Pancreas (tissue), 10 donors: ENCODE measurements around the gene SNTG2. TPM values are rescaled to one million over a fixed set of nuclear protein-coding genes. Genes with fewer than 3 reads are reported as not detected.

ENCODE experiments used
- ATAC-seq, 4 donors: fragments of 200-7000 bp; cut with Tn5 transposase; one replicate each; pipeline versions ENCODE4 v1.8.0 to v1.9.1; 2020; ENCODE audit warnings: mild to moderate bottlenecking in 4 of 4, moderate library complexity in 4 of 4
- DNase-seq, 6 donors: peaks; one replicate each; pipeline ENCODE4 v3.0.0-alpha.2; 2020
- FAIRE-seq: peaks from 2 replicates; lab custom pipeline; 2012; peaks lifted over from hg19 to GRCh38; lab: Jason Lieb, UNC
- H3K27ac ChIP-seq, 4 donors: fragments of 200-600 bp; sonication (generic); 1 replicate in 3 of 4; 2 replicates in 1 of 4; pipeline versions ENCODE4 v1.5.0 to v1.8.0; 2020
- H3K27me3 ChIP-seq, 4 donors: fragments of 200-600 bp; one replicate each; pipeline ENCODE4 v1.8.0; 2021
- H3K36me3 ChIP-seq, 3 donors: fragments of 200-600 bp; sonication (generic) in 1 of 3; one replicate each; pipeline versions ENCODE4 v1.5.0 to v1.8.0; 2020 to 2021
- H3K4me1 ChIP-seq, 3 donors: fragments of 200-600 bp; one replicate each; pipeline ENCODE4 v1.8.0; 2021
- H3K4me3 ChIP-seq, 4 donors: fragments of 200-600 bp; sonication (generic) in 2 of 4; one replicate each; pipeline versions ENCODE4 v1.5.0 to v1.8.0; 2020 to 2021
- H3K9me3 ChIP-seq, 4 donors: fragments of 200-600 bp; one replicate each; pipeline ENCODE4 v1.8.0; 2021
- WGBS, 2 donors: extraction: QIAGEN DNeasy Blood & Tissue Kit; methylation state at CpG; one replicate each; pipeline ENCODE4 v1.1.7; 2013; 5-methylcytosine and 5-hydroxymethylcytosine counted together
- intact Hi-C, 3 donors: fragments of 100-400 bp; cut with DNase I; formaldehyde crosslinking; loops; one replicate each; pipeline versions ENCODE4 v1.11.1 to v1.14.2; 2022
- polyA plus RNA-seq, 2 donors: library from polyadenylated mRNA; stranded (reverse); fragments of 200-250 nt; gene quantifications; one replicate each; pipeline ENCODE4 v1.2.3, GENCODE V29; 2013
- total RNA-seq, 6 donors: library from RNA; stranded (reverse); fragmentation: NEBNext Ultra II Directional in 4 of 6; extraction: Animal tissue kit (Norgen Biotek cat#: 25700) in 4 of 6; gene quantifications; one replicate each; pipeline versions ENCODE4 v1.2.1 to v1.2.4, GENCODE V29; 2021 to 2023
- TF ChIP-seq, protein P1 (sequence below), 4 donors: fragments of 200-600 bp; sonication (generic) in 3 of 4; IDR thresholded peaks; one replicate each; pipeline versions ENCODE4 v1.5.0 to v1.8.0; 2021; ENCODE audit warnings: antibody characterized with exemption in 4 of 4
- donor health status: healthy with polysubstance abuse.
- donor health status: DM: no; HTN: no; CAD: no; lungs with moderate emphysema.
- donor health status: DM: no; HTN: no; CAD: no.
- donor health status: control.
- donor health status: control.
- donor health status: Bipolar disorder and iron deficiency.
- donor health status: DM: yes; HTN: yes; CAD: no.
- donor health status: DM: no; HTN: no; CAD: no.
- donor health status: DM: no; HTN: no; CAD: no.
- donor health status: DM: yes; HTN: yes; CAD: no.

The SNTG2 gene
- total and polyA plus RNA-seq, 8 donors: 1.4 to 19.2 (median 4.6) TPM

DNA sequence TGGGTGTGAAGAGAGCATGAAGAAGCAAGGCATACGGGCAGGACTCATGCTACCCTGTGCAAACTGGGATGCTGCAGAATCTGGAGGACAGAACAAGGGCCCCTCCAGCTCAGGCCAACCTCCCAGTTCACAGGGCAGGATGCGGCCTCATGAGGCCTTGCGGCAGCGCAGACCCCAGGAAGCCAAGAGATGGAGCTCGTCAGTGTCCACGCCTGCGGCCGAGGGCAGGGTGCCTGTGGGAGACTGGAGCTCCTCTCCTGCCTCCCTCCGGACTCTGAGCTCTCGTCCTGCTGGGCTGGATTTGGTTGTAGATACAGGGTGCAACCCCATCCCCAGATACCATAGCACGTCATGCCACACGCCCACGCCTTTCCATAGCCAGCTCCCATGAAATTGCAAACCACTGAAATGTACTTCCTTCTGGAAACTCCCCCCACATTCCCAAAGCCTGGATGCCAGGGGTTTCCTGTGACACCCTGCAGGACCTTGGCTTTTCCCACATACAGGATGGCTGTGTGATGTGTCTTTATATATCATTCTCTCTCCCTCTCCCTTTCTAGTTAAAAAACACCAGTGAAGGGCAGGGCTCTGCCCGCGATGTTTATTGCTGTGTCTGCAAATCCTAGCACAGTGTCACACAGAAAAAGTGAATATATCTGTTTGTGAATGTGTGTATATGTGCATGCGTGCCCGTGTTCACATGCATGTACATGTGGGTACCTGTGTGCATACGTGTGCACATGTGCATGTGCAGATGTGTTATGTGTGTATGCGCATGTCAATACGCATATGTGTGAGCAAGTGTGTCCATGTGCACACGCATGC is 12.3 kb upstream of the SNTG2 start:
- no peaks in the 10 kb centered on the region for H3K27me3 ChIP-seq
- intact Hi-C loops: no loop called here
- WGBS, 2 donors: 83 to 91% methylated on average over 17 to 21 of the region's 21 CpGs

DNA sequence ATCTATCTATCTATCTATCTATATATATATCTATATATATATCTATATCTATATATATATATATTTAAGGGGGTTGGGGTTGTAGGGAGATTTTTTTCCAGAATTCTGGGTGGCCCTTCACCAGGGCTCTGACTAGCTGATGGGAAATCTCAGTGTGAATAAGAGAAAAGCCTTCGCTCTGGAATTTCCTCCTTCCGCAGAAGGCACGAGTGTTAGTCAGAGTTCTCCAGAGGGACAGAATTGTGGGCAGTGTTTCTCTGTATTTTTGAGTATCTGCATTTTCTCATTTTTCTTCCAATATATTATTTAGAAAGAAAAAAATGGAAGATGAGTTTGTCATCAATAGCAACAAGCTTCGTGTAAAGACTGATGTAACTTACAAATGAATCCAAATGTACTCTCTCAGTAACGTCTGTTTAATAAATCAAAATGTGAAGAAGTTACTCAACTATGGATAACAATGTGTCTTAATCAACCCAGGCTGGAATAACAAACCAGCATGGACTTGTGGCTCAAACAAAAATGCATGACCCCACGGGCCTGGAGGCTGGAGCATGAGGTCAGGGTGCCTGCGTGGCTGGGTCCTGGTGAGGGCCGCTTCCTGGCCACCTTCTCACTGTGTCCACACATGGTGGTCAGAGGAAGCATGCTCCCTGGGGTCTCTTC is 10.6 kb upstream of the SNTG2 start:
- Histone ChIP-seq H3K9me3 (no peaks in the 10 kb centered on the region), H3K27me3 (no peaks in the 10 kb centered on the region), H3K36me3 (no peaks in the 10 kb centered on the region), H3K4me1 (no peaks in the 10 kb centered on the region), H3K4me3 (no peak overlapping the region), H3K27ac (no peak overlapping the region)
- no peak for ATAC-seq
- DNase-seq: peak in 1 of 6 donors; percentile 28
- TF ChIP-seq, protein P1, sequence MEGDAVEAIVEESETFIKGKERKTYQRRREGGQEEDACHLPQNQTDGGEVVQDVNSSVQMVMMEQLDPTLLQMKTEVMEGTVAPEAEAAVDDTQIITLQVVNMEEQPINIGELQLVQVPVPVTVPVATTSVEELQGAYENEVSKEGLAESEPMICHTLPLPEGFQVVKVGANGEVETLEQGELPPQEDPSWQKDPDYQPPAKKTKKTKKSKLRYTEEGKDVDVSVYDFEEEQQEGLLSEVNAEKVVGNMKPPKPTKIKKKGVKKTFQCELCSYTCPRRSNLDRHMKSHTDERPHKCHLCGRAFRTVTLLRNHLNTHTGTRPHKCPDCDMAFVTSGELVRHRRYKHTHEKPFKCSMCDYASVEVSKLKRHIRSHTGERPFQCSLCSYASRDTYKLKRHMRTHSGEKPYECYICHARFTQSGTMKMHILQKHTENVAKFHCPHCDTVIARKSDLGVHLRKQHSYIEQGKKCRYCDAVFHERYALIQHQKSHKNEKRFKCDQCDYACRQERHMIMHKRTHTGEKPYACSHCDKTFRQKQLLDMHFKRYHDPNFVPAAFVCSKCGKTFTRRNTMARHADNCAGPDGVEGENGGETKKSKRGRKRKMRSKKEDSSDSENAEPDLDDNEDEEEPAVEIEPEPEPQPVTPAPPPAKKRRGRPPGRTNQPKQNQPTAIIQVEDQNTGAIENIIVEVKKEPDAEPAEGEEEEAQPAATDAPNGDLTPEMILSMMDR (IDR thresholded peaks at IDR 0.05): no peak
- FAIRE-seq: no peak
- intact Hi-C loops: no loop called here
- WGBS, 2 donors: 79 to 81% methylated on average over 8 of the region's 8 CpGs

More for the DNA sequence above, 12.3 kb upstream of the SNTG2 start:
- no peaks in the 10 kb centered on the region for H3K4me1 ChIP-seq
- no peaks in the 10 kb centered on the region for H3K9me3 ChIP-seq
- ATAC-seq (no peak), DNase-seq (peak in 1 of 6 donors; percentile 30), FAIRE-seq (no peak)
- TF ChIP-seq, protein P1 (IDR thresholded peaks at IDR 0.05): no peak
- H3K27ac ChIP-seq: no peak overlapping the region
- no peaks in the 10 kb centered on the region for H3K36me3 ChIP-seq
- no peak overlapping the region for H3K4me3 ChIP-seq

DNA sequence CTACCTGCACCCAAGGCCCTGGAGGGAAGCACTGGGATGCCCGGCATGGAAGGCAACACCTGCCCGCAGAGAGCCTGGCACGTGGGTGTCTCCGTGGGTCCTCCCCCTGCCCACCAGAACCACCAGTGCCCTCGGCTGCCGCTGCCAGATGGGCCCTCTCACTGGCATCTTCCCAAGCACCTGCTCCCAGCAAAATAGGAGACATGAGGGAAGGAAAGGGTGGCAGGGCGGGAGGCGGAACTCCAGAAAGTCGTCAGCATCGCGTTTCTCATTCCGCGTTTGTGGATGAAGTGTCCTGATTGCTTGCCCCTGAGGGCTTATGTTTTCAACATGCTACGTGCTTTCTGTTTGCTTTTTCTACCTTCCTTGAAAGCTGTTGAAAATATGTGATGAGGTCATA is 8.8 kb upstream of the SNTG2 start:
- DNase-seq: peak in 1 of 6 donors; percentile 31
- TF ChIP-seq, protein P1 (IDR thresholded peaks at IDR 0.05): no peak
- ATAC-seq: peak in 1 of 4 donors; percentile 28
- Histone ChIP-seq H3K36me3 (no peaks in the 10 kb centered on the region), H3K27me3 (no peaks in the 10 kb centered on the region), H3K9me3 (no peaks in the 10 kb centered on the region), H3K4me1 (no peaks in the 10 kb centered on the region), H3K27ac (no peak overlapping the region), H3K4me3 (no peak overlapping the region)
- FAIRE-seq: no peak
- 53 to 62% methylated on average over 14 of the region's 14 CpGs for WGBS, 2 donors
- intact Hi-C loops: no loop called here

DNA sequence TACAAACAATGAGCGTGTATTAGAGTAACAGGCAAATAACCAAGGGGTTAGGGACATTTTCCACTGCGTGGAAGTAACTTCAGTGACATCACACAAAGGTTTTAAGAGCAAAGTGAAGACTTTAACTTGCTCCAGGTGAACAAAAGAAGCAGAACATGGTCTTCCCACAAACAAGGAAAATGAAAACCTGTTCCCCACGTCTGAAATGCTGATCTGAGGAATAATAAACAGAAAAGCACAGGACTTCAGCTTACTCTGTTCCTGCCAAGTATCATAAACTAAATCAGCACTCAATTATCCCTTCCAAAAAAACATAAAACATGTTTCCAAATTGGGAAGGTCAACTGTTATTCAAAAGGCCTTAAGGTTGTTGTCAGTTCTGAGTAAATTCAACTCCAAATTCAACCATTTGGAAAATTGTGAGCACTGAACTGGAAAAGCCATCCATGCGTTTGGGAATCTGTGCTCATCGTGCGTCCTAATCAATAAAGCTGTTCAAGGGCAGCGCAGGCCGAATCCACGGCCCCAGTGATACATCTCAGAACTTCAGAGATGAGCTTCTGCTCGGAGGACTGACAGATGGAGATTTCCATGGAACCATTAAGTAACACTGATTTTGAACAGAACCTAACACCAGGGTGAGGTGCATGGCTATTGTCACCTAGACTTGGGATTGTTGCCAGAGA is 7.7 kb upstream of the SNTG2 start:
- H3K4me1 ChIP-seq: no peaks in the 10 kb centered on the region
- H3K4me3 ChIP-seq: no peak overlapping the region
- 78 to 83% methylated on average over 10 of the region's 10 CpGs for whole genome bisulfite sequencing, 2 donors
- ATAC-seq (no peak), DNase-seq (no peak), FAIRE-seq (no peak)
- H3K9me3 ChIP-seq: no peaks in the 10 kb centered on the region
- TF ChIP-seq, protein P1 (IDR thresholded peaks at IDR 0.05): no peak
- H3K27ac ChIP-seq: no peak overlapping the region
- no peaks in the 10 kb centered on the region for H3K36me3 ChIP-seq
- H3K27me3 ChIP-seq: no peaks in the 10 kb centered on the region
- intact Hi-C loops: no loop called here
